Bronchial epithelial cell (primary cell): Measurements from ENCODE around the gene ATP5PB. TPM values are rescaled to one million over a fixed set of nuclear protein-coding genes. Genes with fewer than 3 reads are reported as not detected.

Experiments used
- DNase-seq: peaks from one replicate; pipeline ENCODE4 v3.0.0-alpha.2; 2010; ENCODE audit warnings: low read depth
- FAIRE-seq: peaks from 2 replicates; lab custom pipeline; 2011; peaks lifted over from hg19 to GRCh38; lab: Jason Lieb, UNC
- H3K27me3 ChIP-seq: 2 replicates; pipeline ENCODE4 v1.5.1; 2011; ENCODE audit warnings: low read length; ENCODE audit not compliant: control insufficient read depth, insufficient read depth
- H3K36me3 ChIP-seq: 2 replicates; pipeline ENCODE4 v1.5.1; 2011; ENCODE audit warnings: low read length; ENCODE audit not compliant: control insufficient read depth, insufficient read depth
- H3K4me3 ChIP-seq: 2 replicates; pipeline ENCODE4 v1.5.1; 2011; ENCODE audit warnings: mild to moderate bottlenecking, low read depth, low read length, control low read depth
- CTCF ChIP-seq: IDR thresholded peaks from 2 replicates; pipeline ENCODE4 v1.5.1; 2011; ENCODE audit warnings: mild to moderate bottlenecking, moderate library complexity, low read length, control low read depth, inconsistent platforms; ENCODE audit not compliant: insufficient read depth, severe bottlenecking
- total RNA-seq: library from RNA; depleted of rRNA; stranded (reverse); fragments of >200 nt; gene quantifications from 2 replicates; pipeline ENCODE4 v1.2.1, GENCODE V29; 2014

Gene ATP5PB
- total RNA-seq, 1 donor from 2014 or later, result 259 TPM

GRCh38 chr1:111407301-111407700 is 42.0 kb upstream of the ATP5PB start:
- TF ChIP-seq CTCF, result no peak
- Histone ChIP-seq H3K27me3 (peaks cover 1% of the 10 kb centered on the region), H3K36me3 (no peaks in the 10 kb centered on the region), H3K4me3 (no peak overlapping the region)
- FAIRE-seq, result no peak
- no peak for DNase-seq

- Histone ChIP-seq H3K36me3 (no peaks in the 10 kb centered on the region), H3K27me3 (no peaks in the 10 kb centered on the region), H3K4me3 (no peak overlapping the region)
- FAIRE-seq (no peak), DNase-seq (no peak)
- TF ChIP-seq CTCF, result no peak
Measured at GRCh38 chr1:111412839-111413238, 36.4 kb upstream of the ATP5PB start.

- Histone ChIP-seq H3K4me3 (no peak overlapping the region), H3K36me3 (no peaks in the 10 kb centered on the region), H3K27me3 (no peaks in the 10 kb centered on the region)
- no peak for TF ChIP-seq CTCF
- peak; percentile 18 for FAIRE-seq
- DNase-seq, result no peak
Measured at GRCh38 chr1:111414756-111415155, 34.5 kb upstream of the ATP5PB start.

GRCh38 chr1:111415461-111415860 is 33.8 kb upstream of the ATP5PB start:
- no peak for FAIRE-seq
- H3K36me3 ChIP-seq, result no peaks in the 10 kb centered on the region
- H3K27me3 ChIP-seq, result no peaks in the 10 kb centered on the region
- no peak for TF ChIP-seq CTCF
- H3K4me3 ChIP-seq, result no peak overlapping the region
- DNase-seq, result no peak

GRCh38 chr1:111417755-111418154 is 31.5 kb upstream of the ATP5PB start:
- TF ChIP-seq CTCF, result no peak
- no peaks in the 10 kb centered on the region for H3K36me3 ChIP-seq
- DNase-seq (no peak), FAIRE-seq (no peak)
- no peak overlapping the region for H3K4me3 ChIP-seq
- no peaks in the 10 kb centered on the region for H3K27me3 ChIP-seq

DNA sequence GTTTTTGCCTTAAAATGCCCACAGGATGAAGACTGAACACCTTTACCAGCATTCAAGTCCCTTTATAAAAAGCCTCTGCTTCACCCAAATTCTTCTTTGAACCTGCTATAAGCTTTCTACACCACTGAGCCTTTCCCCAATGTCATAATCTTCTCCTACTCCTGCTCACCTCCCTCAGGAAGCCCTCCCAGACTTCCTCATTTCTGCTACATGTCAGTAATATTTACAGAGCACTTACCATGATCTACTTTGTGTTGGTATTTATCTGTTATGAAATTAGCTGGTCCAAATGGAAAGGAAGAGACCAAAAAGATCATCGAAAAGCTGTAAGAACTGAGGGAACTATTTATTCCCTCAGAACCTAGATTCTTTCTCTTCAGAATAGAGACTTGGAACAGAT is 30.2 kb upstream of the ATP5PB start:
- TF ChIP-seq CTCF, result no peak
- Histone ChIP-seq H3K27me3 (no peaks in the 10 kb centered on the region), H3K36me3 (no peaks in the 10 kb centered on the region), H3K4me3 (no peak overlapping the region)
- DNase-seq (no peak), FAIRE-seq (no peak)
